A673 (cell line): Measurements from ENCODE around the gene SMG7. TPM values are rescaled to one million over a fixed set of nuclear protein-coding genes. Genes with fewer than 3 reads are reported as not detected.

Experiments
- BruUV-seq: library from RNA; stranded (reverse); fragments of 400-500 nt; replicated peaks from 2 replicates; lab custom pipeline; 2021; lab: Mats Ljungman, UMichigan
- CTCF ChIA-PET: fragments of 300-600 bp; sonication (Branson Sonifier 250); formaldehyde crosslinking; loops from one replicate; lab custom pipeline; 2022; ENCODE audit warnings: antibody characterized with exemption; lab: Charles Lee
- POLR2A ChIA-PET: fragments of 300-600 bp; sonication (Branson Sonifier 250); formaldehyde crosslinking; loops from one replicate; lab custom pipeline; 2022; ENCODE audit warnings: antibody characterized with exemption; ENCODE audit not compliant: low non-redundant PET; lab: Charles Lee
- DNase-seq: peaks from one replicate; pipeline ENCODE4 v3.0.0-alpha.2; 2015; ENCODE audit warnings: low spot score
- H3K27ac ChIP-seq: fragments of 200-600 bp; sonication (generic); 2 replicates; pipeline ENCODE4 v1.5.1; 2016; ENCODE audit warnings: mixed run types, low read depth, mild to moderate bottlenecking, mixed read lengths, antibody characterized with exemption, low read length; ENCODE audit not compliant: poor library complexity, severe bottlenecking
- H3K27me3 ChIP-seq: fragments of 200-600 bp; sonication (generic); replicated peaks from 2 replicates; pipeline ENCODE4 v1.6.1; 2017; ENCODE audit warnings: mixed run types, low read depth, mild to moderate bottlenecking, mixed read lengths, antibody characterized with exemption, low read length; ENCODE audit not compliant: insufficient read depth, poor library complexity
- H3K36me3 ChIP-seq: fragments of 200-600 bp; sonication (generic); 2 replicates; pipeline ENCODE4 v1.6.1; 2016; ENCODE audit warnings: mixed run types, mild to moderate bottlenecking, mixed read lengths, antibody characterized with exemption, low read length; ENCODE audit not compliant: insufficient read depth, poor library complexity, severe bottlenecking
- H3K4me1 ChIP-seq: fragments of 200-600 bp; sonication (generic); 2 replicates; pipeline ENCODE4 v1.6.1; 2017; ENCODE audit warnings: mixed run types, mild to moderate bottlenecking, mixed read lengths, antibody characterized with exemption, low read length; ENCODE audit not compliant: insufficient read depth, poor library complexity, severe bottlenecking
- H3K4me3 ChIP-seq: fragments of 200-600 bp; sonication (generic); 2 replicates; pipeline ENCODE4 v1.5.1; 2016; ENCODE audit warnings: low read depth, mixed run types, mild to moderate bottlenecking, mixed read lengths, low read length; ENCODE audit not compliant: poor library complexity, severe bottlenecking
- H3K9me3 ChIP-seq: fragments of 200-600 bp; sonication (generic); 2 replicates; pipeline ENCODE4 v1.6.1; 2016; ENCODE audit warnings: mixed run types, low read depth, mild to moderate bottlenecking, mixed read lengths, antibody characterized with exemption, low read length; ENCODE audit not compliant: poor library complexity, severe bottlenecking
- EZH2 ChIP-seq: fragments of 200-600 bp; sonication (generic); IDR thresholded peaks from 2 replicates; pipeline ENCODE4 v1.6.1; 2017; ENCODE audit warnings: borderline replicate concordance, low read depth, mild to moderate bottlenecking, mixed read lengths, antibody characterized with exemption, low read length; ENCODE audit not compliant: poor library complexity, severe bottlenecking
- intact Hi-C: fragments of 100-400 bp; cut with micrococcal nuclease; formaldehyde crosslinking; loops from one replicate; pipeline ENCODE4 v1.10.0; 2022; ENCODE audit not compliant: unreplicated experiment
- total RNA-seq: library from RNA; stranded (reverse); gene quantifications from 2 replicates; pipeline ENCODE4 v1.2.3, GENCODE V29; 2021
- TF ChIP-seq, protein P1 (sequence below): fragments of 300-800, 200-600 bp; sonication (generic); conservative IDR thresholded peaks from 2 replicates; pipeline ENCODE4 v1.5.1; 2017; ENCODE audit warnings: low read depth, mild to moderate bottlenecking, antibody characterized with exemption, low read length, moderate library complexity, mixed read lengths

SMG7 gene
- total RNA-seq, 1 experiment from 2014 or later: 90.7 TPM

DNA sequence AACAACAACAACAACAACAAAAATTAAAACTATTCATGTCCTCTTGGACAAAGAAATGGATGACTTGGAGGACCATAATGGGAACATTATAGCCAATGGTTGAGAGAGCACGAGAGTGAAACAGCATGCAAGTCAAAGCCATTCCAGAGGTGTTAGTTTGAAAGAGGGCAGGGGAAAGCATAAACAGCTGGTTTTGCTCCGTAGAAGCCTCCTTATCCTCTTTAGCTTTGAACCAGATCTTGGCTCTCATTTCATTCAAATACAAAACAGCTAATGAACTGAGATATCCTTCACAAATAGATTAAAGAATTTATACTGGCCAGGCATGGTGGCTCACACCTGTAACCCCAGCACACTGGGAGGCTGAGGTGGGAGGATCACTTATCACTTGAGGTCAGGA is 8.7 kb upstream of the SMG7 start:
- BruUV-seq: no TSS peak
- CTCF ChIA-PET: no interaction called here
- Histone ChIP-seq H3K9me3 (no peaks in the 10 kb centered on the region), H3K4me3 (no peak overlapping the region), H3K27ac (no peak overlapping the region), H3K4me1 (no peaks in the 10 kb centered on the region), H3K36me3 (no peaks in the 10 kb centered on the region), H3K27me3 (no peaks in the 10 kb centered on the region)
- TF ChIP-seq EZH2: no peak
- TF ChIP-seq, protein P1, sequence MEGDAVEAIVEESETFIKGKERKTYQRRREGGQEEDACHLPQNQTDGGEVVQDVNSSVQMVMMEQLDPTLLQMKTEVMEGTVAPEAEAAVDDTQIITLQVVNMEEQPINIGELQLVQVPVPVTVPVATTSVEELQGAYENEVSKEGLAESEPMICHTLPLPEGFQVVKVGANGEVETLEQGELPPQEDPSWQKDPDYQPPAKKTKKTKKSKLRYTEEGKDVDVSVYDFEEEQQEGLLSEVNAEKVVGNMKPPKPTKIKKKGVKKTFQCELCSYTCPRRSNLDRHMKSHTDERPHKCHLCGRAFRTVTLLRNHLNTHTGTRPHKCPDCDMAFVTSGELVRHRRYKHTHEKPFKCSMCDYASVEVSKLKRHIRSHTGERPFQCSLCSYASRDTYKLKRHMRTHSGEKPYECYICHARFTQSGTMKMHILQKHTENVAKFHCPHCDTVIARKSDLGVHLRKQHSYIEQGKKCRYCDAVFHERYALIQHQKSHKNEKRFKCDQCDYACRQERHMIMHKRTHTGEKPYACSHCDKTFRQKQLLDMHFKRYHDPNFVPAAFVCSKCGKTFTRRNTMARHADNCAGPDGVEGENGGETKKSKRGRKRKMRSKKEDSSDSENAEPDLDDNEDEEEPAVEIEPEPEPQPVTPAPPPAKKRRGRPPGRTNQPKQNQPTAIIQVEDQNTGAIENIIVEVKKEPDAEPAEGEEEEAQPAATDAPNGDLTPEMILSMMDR: no peak
- POLR2A ChIA-PET: no interaction called here
- DNase-seq: no peak
- intact Hi-C loops: no loop called here

DNA sequence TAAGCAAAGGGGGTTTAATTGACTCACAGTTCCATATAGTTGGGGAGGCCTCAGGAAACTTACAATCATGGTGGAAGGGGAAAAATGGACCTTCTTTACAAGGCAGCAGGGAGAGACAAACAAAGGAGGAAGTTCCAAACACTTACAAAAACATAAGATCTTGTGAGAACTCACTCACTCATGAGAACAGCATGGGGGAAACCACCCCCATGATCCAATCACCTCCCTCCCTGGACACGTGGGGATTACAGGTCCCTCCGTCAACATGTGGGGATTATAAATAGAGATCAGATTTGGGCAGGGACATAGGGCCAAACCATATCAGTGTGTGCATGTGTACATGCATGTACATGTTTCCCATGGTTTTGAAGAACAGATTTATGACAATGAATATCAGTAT is 5.5 kb upstream of the SMG7 start:
- POLR2A ChIA-PET: no interaction called here
- Histone ChIP-seq H3K27me3 (no peaks in the 10 kb centered on the region), H3K4me1 (peaks cover 5% of the 10 kb centered on the region), H3K36me3 (no peaks in the 10 kb centered on the region), H3K27ac (no peak overlapping the region), H3K9me3 (no peaks in the 10 kb centered on the region), H3K4me3 (no peak overlapping the region)
- DNase-seq: no peak
- CTCF ChIA-PET: no interaction called here
- intact Hi-C loops: no loop called here
- TF ChIP-seq, protein P1: no peak
- no peak for TF ChIP-seq EZH2
- no TSS peak for BruUV-seq

DNA sequence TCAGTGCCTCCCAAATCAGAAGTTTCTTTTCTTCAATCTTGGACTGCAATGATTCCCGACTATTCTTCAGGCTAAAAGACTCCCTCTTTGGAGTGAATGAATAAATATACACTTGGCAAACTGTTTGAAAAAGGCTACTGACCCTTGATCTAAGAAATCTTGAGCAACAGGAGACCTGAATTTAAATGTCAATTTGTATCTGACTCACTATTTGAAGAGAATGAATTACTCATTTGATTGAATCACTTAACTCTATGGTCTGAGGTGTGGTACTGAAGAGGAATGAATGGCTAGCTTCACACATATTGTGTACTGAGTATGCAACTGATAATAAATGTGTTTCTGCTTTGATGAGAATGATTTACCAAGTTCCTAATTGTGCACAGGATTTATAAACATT is 4.6 kb upstream of the SMG7 start:
- no peak for TF ChIP-seq EZH2
- TF ChIP-seq, protein P1: no peak
- Histone ChIP-seq H3K27me3 (no peaks in the 10 kb centered on the region), H3K36me3 (no peaks in the 10 kb centered on the region), H3K9me3 (no peaks in the 10 kb centered on the region), H3K4me3 (no peak overlapping the region), H3K27ac (no peak overlapping the region), H3K4me1 (peaks cover 5% of the 10 kb centered on the region)
- CTCF ChIA-PET: no interaction called here
- intact Hi-C loops: no loop called here
- DNase-seq: no peak
- POLR2A ChIA-PET: no interaction called here
- no TSS peak for BruUV-seq
